ENCODE measurements around the gene PDZRN3.

The PDZRN3 gene

DNA sequence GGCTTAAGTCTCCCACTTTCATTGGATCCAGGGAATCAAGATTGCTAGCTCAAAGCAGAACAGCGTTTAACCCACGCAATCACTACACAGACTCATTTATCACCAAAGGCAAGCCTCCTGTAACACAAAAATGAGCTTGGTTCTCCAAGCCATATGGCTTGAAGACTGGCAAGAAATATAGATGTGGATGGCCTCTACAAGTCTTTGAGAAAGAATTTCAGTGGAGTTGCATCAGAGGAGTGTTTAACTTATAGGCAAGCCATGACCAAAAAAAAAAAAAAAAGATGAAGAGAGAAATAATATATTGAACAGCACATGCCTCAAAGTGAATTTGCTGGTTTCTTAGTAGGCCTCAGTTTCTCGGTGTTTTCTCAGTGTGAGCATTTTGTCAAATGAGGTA, 27.3 kb downstream of the PDZRN3 start:
- CTCF ChIA-PET: no interaction called here
- 100% methylated on average over 1 of the region's 3 CpGs for WGBS (ENCODE audit: insufficient coverage)
- Histone ChIP-seq H3K36me3 (ENCODE audit: control insufficient read depth in 4 of 4, insufficient read depth in 4 of 4, low read length in 3 of 4) (no peaks in the 10 kb centered on the region), H3K9me3 (ENCODE audit: control extremely low read depth in 1 of 5, control insufficient read depth in 4 of 5, insufficient read depth in 2 of 5, low read depth in 1 of 5, low read length in 4 of 5) (no peaks in the 10 kb centered on the region), H3K27ac (ENCODE audit: insufficient read depth in 1 of 2, low read depth in 1 of 2, low read length in 2 of 2, poor library complexity in 1 of 2, severe bottlenecking in 2 of 2) (no peak overlapping the region), H3K27me3 (replicated peaks in 2 of 5; ENCODE audit: control insufficient read depth in 4 of 5, insufficient read depth in 5 of 5, low read length in 4 of 5) (peaks cover 0 to 2% (median 0%) of the 10 kb centered on the region in 5 experiments), H3K4me1 (ENCODE audit: control extremely low read depth in 1 of 4, control insufficient read depth in 4 of 4, insufficient read depth in 4 of 4, low read length in 3 of 4) (no peaks in the 10 kb centered on the region), H3K4me3 (ENCODE audit: control insufficient read depth in 1 of 7, extremely low read depth in 1 of 7, insufficient read depth in 4 of 7, low read depth in 2 of 7, low read length in 6 of 7) (no peak overlapping the region)
- no peak for DNase-seq
- POLR2A ChIA-PET: no interaction called here

DNA sequence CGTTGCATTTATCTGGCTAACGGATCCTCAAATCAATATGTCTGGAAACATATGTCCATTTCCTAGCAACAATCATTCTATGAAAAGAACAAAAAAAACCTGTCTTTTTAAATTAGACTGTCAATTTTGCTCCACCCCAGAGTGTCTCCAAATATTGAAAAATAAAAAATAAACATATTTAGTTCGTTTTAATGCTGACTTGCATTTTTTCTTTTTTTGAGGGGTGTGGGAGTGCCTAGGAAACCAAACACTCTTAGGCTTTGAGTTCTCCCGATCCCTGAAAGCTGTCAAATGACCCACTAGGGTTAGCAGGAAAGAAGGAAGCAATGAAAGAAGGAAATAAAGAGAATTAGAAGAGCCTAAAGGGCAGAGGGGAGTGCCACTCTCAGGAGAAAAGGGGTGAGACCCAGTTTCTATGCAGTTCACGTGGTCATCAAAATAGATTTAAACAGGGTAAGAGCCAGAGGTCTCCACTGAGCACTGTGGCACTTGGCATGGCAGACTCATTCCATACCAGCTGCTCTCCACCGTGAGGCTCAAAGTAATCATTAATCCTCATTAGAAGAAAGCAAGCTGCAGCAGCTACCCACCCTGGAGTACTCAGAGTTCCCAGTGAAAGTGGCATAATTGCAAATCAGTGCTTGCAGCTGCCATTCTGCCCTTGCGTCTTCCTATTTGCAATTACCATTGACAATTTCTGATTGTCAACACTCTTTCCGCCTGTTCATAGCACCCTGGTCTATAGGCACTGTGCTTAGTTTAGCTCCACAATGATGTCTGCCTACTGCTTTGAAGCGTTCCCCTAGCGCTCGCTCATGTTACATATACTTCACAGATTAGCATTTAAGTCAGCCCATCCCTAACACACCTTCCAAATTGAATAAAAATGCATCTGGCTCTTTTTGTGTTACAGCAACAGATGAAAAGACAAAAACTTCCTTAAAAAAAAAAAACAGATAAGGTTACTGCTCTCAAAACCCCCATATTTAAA, 32.3 kb downstream of the PDZRN3 start:
- Histone ChIP-seq H3K36me3 (ENCODE audit: control insufficient read depth in 4 of 4, insufficient read depth in 4 of 4, low read length in 3 of 4) (no peaks in the 10 kb centered on the region), H3K4me3 (ENCODE audit: control insufficient read depth in 1 of 7, extremely low read depth in 1 of 7, insufficient read depth in 4 of 7, low read depth in 2 of 7, low read length in 6 of 7) (no peak overlapping the region), H3K4me1 (ENCODE audit: control extremely low read depth in 1 of 4, control insufficient read depth in 4 of 4, insufficient read depth in 4 of 4, low read length in 3 of 4) (no peaks in the 10 kb centered on the region), H3K27me3 (replicated peaks in 2 of 5; ENCODE audit: control insufficient read depth in 4 of 5, insufficient read depth in 5 of 5, low read length in 4 of 5) (peaks cover 0 to 2% (median 0%) of the 10 kb centered on the region in 5 experiments), H3K9me3 (ENCODE audit: control extremely low read depth in 1 of 5, control insufficient read depth in 4 of 5, insufficient read depth in 2 of 5, low read depth in 1 of 5, low read length in 4 of 5) (no peaks in the 10 kb centered on the region), H3K27ac (ENCODE audit: insufficient read depth in 1 of 2, low read depth in 1 of 2, low read length in 2 of 2, poor library complexity in 1 of 2, severe bottlenecking in 2 of 2) (no peak overlapping the region)
- no peak for DNase-seq
- WGBS (ENCODE audit: insufficient coverage): 89% methylated on average over 10 of the region's 11 CpGs
- POLR2A ChIA-PET: no interaction called here
- CTCF ChIA-PET: no interaction called here

DNA sequence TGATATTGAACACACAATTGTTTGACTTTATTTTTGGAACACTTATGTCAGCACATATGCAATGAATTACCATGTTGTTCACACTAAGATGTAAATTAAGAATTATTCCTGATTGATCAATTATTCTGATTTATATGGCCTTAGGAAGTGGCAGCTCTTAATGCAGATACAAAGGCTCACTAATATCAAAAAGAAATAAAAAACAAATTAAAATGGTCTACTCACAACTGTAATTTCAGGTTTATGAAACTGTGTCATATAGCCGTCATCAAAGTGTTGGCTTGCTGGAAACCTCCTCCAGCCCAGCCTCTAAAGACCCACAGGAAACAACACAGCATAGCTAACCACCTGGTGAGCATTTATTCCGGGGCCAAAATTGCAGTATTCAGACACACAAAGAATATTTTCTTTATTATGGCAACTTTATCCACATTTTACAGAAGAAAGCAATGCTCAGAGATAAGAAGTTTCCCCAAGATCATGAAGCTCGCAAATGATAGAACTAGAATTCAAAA, 33.4 kb downstream of the PDZRN3 start:
- 91% methylated on average over 3 of the region's 3 CpGs for WGBS (ENCODE audit: insufficient coverage)
- ChIA-PET CTCF (no interaction called here), POLR2A (no interaction called here)

DNA sequence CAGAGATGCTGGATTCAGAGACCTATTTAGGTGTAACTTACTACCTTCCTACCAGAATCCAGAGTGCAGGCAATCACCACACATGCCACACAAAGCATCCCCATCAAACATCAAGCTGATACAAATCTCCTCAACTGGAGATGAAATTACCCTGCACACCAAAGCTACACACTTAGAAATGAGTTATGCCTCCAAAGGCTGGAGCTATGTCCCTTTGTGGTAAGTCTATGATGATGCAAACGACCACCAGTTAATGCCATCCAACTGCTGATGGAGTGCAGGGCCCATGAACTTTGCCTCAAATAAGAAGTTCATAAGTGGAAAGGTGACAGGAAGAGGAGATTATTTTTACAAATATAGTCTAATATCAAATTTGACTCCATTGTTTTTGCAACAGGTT, 38.1 kb downstream of the PDZRN3 start:
- ChIA-PET POLR2A (no interaction called here), CTCF (no interaction called here)
- Histone ChIP-seq H3K9me3 (ENCODE audit: control extremely low read depth in 1 of 5, control insufficient read depth in 4 of 5, insufficient read depth in 2 of 5, low read depth in 1 of 5, low read length in 4 of 5) (no peaks in the 10 kb centered on the region), H3K27ac (ENCODE audit: insufficient read depth in 1 of 2, low read depth in 1 of 2, low read length in 2 of 2, poor library complexity in 1 of 2, severe bottlenecking in 2 of 2) (no peak overlapping the region), H3K4me3 (ENCODE audit: control insufficient read depth in 1 of 7, extremely low read depth in 1 of 7, insufficient read depth in 4 of 7, low read depth in 2 of 7, low read length in 6 of 7) (no peak overlapping the region), H3K27me3 (replicated peaks in 2 of 5; ENCODE audit: control insufficient read depth in 4 of 5, insufficient read depth in 5 of 5, low read length in 4 of 5) (no peaks in the 10 kb centered on the region), H3K4me1 (ENCODE audit: control extremely low read depth in 1 of 4, control insufficient read depth in 4 of 4, insufficient read depth in 4 of 4, low read length in 3 of 4) (no peaks in the 10 kb centered on the region), H3K36me3 (ENCODE audit: control insufficient read depth in 4 of 4, insufficient read depth in 4 of 4, low read length in 3 of 4) (no peaks in the 10 kb centered on the region)
- whole genome bisulfite sequencing (ENCODE audit: insufficient coverage): no CpG with 5 or more reads among the region's 1 CpG
- DNase-seq: no peak

More for the DNA sequence above, 33.4 kb downstream of the PDZRN3 start:
- Histone ChIP-seq H3K4me1 (ENCODE audit: control extremely low read depth in 1 of 4, control insufficient read depth in 4 of 4, insufficient read depth in 4 of 4, low read length in 3 of 4) (no peaks in the 10 kb centered on the region), H3K9me3 (ENCODE audit: control extremely low read depth in 1 of 5, control insufficient read depth in 4 of 5, insufficient read depth in 2 of 5, low read depth in 1 of 5, low read length in 4 of 5) (no peaks in the 10 kb centered on the region), H3K27ac (ENCODE audit: insufficient read depth in 1 of 2, low read depth in 1 of 2, low read length in 2 of 2, poor library complexity in 1 of 2, severe bottlenecking in 2 of 2) (no peak overlapping the region), H3K4me3 (ENCODE audit: control insufficient read depth in 1 of 7, extremely low read depth in 1 of 7, insufficient read depth in 4 of 7, low read depth in 2 of 7, low read length in 6 of 7) (no peak overlapping the region), H3K27me3 (replicated peaks in 2 of 5; ENCODE audit: control insufficient read depth in 4 of 5, insufficient read depth in 5 of 5, low read length in 4 of 5) (peaks cover 0 to 2% (median 0%) of the 10 kb centered on the region in 5 experiments), H3K36me3 (ENCODE audit: control insufficient read depth in 4 of 4, insufficient read depth in 4 of 4, low read length in 3 of 4) (no peaks in the 10 kb centered on the region)
- no peak for DNase-seq

DNA sequence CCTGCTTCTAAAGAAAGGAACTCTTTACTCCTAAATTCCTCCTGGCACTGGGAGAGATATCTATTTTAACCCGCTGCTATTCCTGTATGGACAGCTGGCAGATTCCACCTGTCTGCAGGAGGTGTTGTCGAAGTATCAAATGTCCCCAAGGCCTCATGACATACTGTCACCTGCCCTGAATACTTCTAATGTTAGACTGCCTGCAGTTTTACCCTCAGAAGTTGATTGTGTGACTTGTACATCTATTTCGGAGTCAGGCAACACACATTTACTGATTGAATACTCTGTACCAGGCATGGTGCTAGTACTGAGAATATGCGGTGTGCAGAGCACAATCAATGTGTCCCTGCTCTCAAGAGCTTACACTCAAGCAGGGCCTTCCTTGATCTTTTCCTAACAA, 38.6 kb downstream of the PDZRN3 start:
- H3K27me3 ChIP-seq (replicated peaks in 2 of 5; ENCODE audit: control insufficient read depth in 4 of 5, insufficient read depth in 5 of 5, low read length in 4 of 5): no peaks in the 10 kb centered on the region
- H3K36me3 ChIP-seq (ENCODE audit: control insufficient read depth in 4 of 4, insufficient read depth in 4 of 4, low read length in 3 of 4): no peaks in the 10 kb centered on the region
- no peaks in the 10 kb centered on the region for H3K9me3 ChIP-seq (ENCODE audit: control extremely low read depth in 1 of 5, control insufficient read depth in 4 of 5, insufficient read depth in 2 of 5, low read depth in 1 of 5, low read length in 4 of 5)
- 91% methylated on average over 3 of the region's 4 CpGs for WGBS (ENCODE audit: insufficient coverage)
- no peak overlapping the region for H3K4me3 ChIP-seq (ENCODE audit: control insufficient read depth in 1 of 7, extremely low read depth in 1 of 7, insufficient read depth in 4 of 7, low read depth in 2 of 7, low read length in 6 of 7)
- no peak for DNase-seq
- CTCF ChIA-PET: no interaction called here
- H3K4me1 ChIP-seq (ENCODE audit: control extremely low read depth in 1 of 4, control insufficient read depth in 4 of 4, insufficient read depth in 4 of 4, low read length in 3 of 4): no peaks in the 10 kb centered on the region
- POLR2A ChIA-PET: no interaction called here
- no peak overlapping the region for H3K27ac ChIP-seq (ENCODE audit: insufficient read depth in 1 of 2, low read depth in 1 of 2, low read length in 2 of 2, poor library complexity in 1 of 2, severe bottlenecking in 2 of 2)

DNA sequence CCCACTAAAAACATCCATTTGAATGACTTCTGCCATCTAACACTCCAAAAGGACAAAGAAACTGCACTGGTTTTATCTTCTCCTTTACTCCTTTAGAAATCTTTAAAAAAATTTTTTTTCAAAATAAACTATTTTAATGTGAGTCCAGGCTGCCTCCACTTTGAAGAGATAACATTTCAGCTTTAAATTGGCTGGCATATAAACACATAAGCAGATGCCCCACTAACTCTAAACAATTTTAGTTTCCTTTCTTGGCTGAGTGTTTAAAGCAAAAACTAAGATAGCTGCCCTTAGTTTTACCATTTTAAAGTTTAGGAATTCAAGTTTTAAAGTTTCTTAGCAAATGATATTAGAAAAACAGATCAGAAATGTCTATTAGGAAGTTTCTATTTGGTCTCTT, 39.9 kb downstream of the PDZRN3 start:
- Histone ChIP-seq H3K4me3 (ENCODE audit: control insufficient read depth in 1 of 7, extremely low read depth in 1 of 7, insufficient read depth in 4 of 7, low read depth in 2 of 7, low read length in 6 of 7) (no peak overlapping the region), H3K36me3 (ENCODE audit: control insufficient read depth in 4 of 4, insufficient read depth in 4 of 4, low read length in 3 of 4) (no peaks in the 10 kb centered on the region), H3K27me3 (replicated peaks in 2 of 5; ENCODE audit: control insufficient read depth in 4 of 5, insufficient read depth in 5 of 5, low read length in 4 of 5) (peaks cover 0 to 2% (median 0%) of the 10 kb centered on the region in 5 experiments), H3K4me1 (ENCODE audit: control extremely low read depth in 1 of 4, control insufficient read depth in 4 of 4, insufficient read depth in 4 of 4, low read length in 3 of 4) (no peaks in the 10 kb centered on the region), H3K27ac (ENCODE audit: insufficient read depth in 1 of 2, low read depth in 1 of 2, low read length in 2 of 2, poor library complexity in 1 of 2, severe bottlenecking in 2 of 2) (no peak overlapping the region), H3K9me3 (ENCODE audit: control extremely low read depth in 1 of 5, control insufficient read depth in 4 of 5, insufficient read depth in 2 of 5, low read depth in 1 of 5, low read length in 4 of 5) (no peaks in the 10 kb centered on the region)
- DNase-seq: no peak
- CTCF ChIA-PET: no interaction called here
- POLR2A ChIA-PET: no interaction called here

DNA sequence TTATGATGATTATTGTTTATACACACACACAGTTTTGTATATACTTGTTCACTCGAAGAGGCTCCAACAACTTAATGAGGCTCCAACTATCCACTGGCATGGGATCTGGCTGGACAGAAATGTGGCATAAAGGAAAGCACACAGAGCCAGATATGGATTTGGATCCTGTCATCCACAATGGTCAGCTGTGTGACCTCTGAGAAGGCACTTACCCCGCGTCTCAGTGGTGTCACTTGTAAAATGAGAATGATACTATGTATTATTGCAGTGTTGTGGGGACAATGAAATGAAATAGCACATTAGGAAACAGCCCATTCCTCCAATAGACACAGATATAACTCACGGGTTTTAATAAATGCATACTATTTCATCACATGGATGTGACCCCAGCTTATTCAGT, 42.2 kb downstream of the PDZRN3 start:
- H3K4me3 ChIP-seq (ENCODE audit: control insufficient read depth in 1 of 7, extremely low read depth in 1 of 7, insufficient read depth in 4 of 7, low read depth in 2 of 7, low read length in 6 of 7): no peak overlapping the region
- 100% methylated on average over 1 of the region's 4 CpGs for WGBS (ENCODE audit: insufficient coverage)
- CTCF ChIA-PET: no interaction called here
- H3K9me3 ChIP-seq (ENCODE audit: control extremely low read depth in 1 of 5, control insufficient read depth in 4 of 5, insufficient read depth in 2 of 5, low read depth in 1 of 5, low read length in 4 of 5): peaks cover 0 to 2% (median 0%) of the 10 kb centered on the region in 5 experiments
- H3K27ac ChIP-seq (ENCODE audit: insufficient read depth in 1 of 2, low read depth in 1 of 2, low read length in 2 of 2, poor library complexity in 1 of 2, severe bottlenecking in 2 of 2): no peak overlapping the region
- no peaks in the 10 kb centered on the region for H3K36me3 ChIP-seq (ENCODE audit: control insufficient read depth in 4 of 4, insufficient read depth in 4 of 4, low read length in 3 of 4)
- peaks cover 0 to 2% (median 0%) of the 10 kb centered on the region in 5 experiments for H3K27me3 ChIP-seq (replicated peaks in 2 of 5; ENCODE audit: control insufficient read depth in 4 of 5, insufficient read depth in 5 of 5, low read length in 4 of 5)
- no peaks in the 10 kb centered on the region for H3K4me1 ChIP-seq (ENCODE audit: control extremely low read depth in 1 of 4, control insufficient read depth in 4 of 4, insufficient read depth in 4 of 4, low read length in 3 of 4)
- no peak for DNase-seq
- POLR2A ChIA-PET: no interaction called here
